Panc1 (cell line): ENCODE measurements around the gene RNF6. TPM values are rescaled to one million over a fixed set of nuclear protein-coding genes. Genes with fewer than 3 reads are reported as not detected.

Source experiments
- ATAC-seq: fragments of 200-7000 bp; cut with Tn5 transposase; 2 replicates; pipeline ENCODE4 v1.9.1; 2020; ENCODE audit warnings: mild to moderate bottlenecking, moderate library complexity
- BruUV-seq: library from RNA; stranded (reverse); fragments of 400-500 nt; replicated peaks from 2 replicates; lab custom pipeline; 2021; lab: Mats Ljungman, UMichigan
- CTCF ChIA-PET: fragments of 300-600 bp; sonication (Branson Sonifier 250); formaldehyde crosslinking; loops from one replicate; lab custom pipeline; 2022; ENCODE audit warnings: antibody characterized with exemption; lab: Charles Lee
- POLR2A ChIA-PET: fragments of 300-600 bp; sonication (Branson Sonifier 250); formaldehyde crosslinking; loops from one replicate; lab custom pipeline; 2022; ENCODE audit warnings: antibody characterized with exemption; lab: Charles Lee
- DNase-seq: peaks from one replicate; pipeline ENCODE4 v3.0.0-alpha.2; 2010; ENCODE audit warnings: low read depth, low spot score
- H3K27ac ChIP-seq: 2 replicates; pipeline ENCODE4 v1.5.1; 2011; ENCODE audit warnings: mild to moderate bottlenecking, low read length, inconsistent platforms
- H3K27me3 ChIP-seq: fragments of 200-500 bp; sonication (Bioruptor generic); 2 replicates; pipeline ENCODE4 v1.6.0; 2014; ENCODE audit warnings: low read length, inconsistent platforms; ENCODE audit not compliant: control insufficient read depth, insufficient read depth
- H3K36me3 ChIP-seq: fragments of 200-500 bp; sonication (Bioruptor generic); 2 replicates; pipeline ENCODE4 v1.5.1; 2014; ENCODE audit warnings: inconsistent platforms, mild to moderate bottlenecking, low read length, moderate library complexity; ENCODE audit not compliant: control insufficient read depth, insufficient read depth
- H3K4me1 ChIP-seq: 2 replicates; pipeline ENCODE4 v1.5.1; 2011; ENCODE audit warnings: inconsistent platforms, mild to moderate bottlenecking, low read length, moderate library complexity; ENCODE audit not compliant: control insufficient read depth, insufficient read depth
- H3K4me3 ChIP-seq, 2 experiments: 2 replicates each; pipeline ENCODE4 v1.5.1; 2011 to 2012; ENCODE audit warnings: low read depth in 2 of 2, low read length in 2 of 2, mild to moderate bottlenecking in 2 of 2, inconsistent platforms in 1 of 2, moderate library complexity in 1 of 2
- H3K9me3 ChIP-seq: fragments of 200-500 bp; sonication (Bioruptor generic); 2 replicates; pipeline ENCODE4 v1.5.1; 2014; ENCODE audit warnings: low read depth, mild to moderate bottlenecking, inconsistent platforms, low read length, moderate library complexity; ENCODE audit not compliant: control insufficient read depth, insufficient read depth
- POLR2AphosphoS5 ChIP-seq: IDR thresholded peaks from 2 replicates; pipeline ENCODE4 v1.6.1; 2012; ENCODE audit warnings: mild to moderate bottlenecking, low read depth, low read length, moderate library complexity
- SIN3A ChIP-seq: IDR thresholded peaks from 2 replicates; pipeline ENCODE4 v1.6.1; 2012; ENCODE audit warnings: low read depth, mild to moderate bottlenecking, low read length, moderate library complexity, borderline replicate concordance; ENCODE audit not compliant: insufficient read depth
- TCF7L2 ChIP-seq: IDR thresholded peaks from 2 replicates; pipeline ENCODE4 v1.6.1; 2011; ENCODE audit warnings: mild to moderate bottlenecking, low read depth, low read length, inconsistent platforms
- in situ Hi-C: cut with HindIII; loops from 2 replicates; pipeline ENCODE4 v1.10.0; 2016; ENCODE audit warnings: low sequenced_read_pairs, low pct_unique_long_range_greater_than_20kb
- intact Hi-C: fragments of 100-400 bp; cut with micrococcal nuclease; formaldehyde crosslinking; loops from one replicate; pipeline ENCODE4 v1.10.0; 2022; ENCODE audit not compliant: unreplicated experiment
- total RNA-seq: library from RNA; stranded (reverse); gene quantifications from one replicate; pipeline ENCODE4 v1.2.1, GENCODE V29; 2021; ENCODE audit not compliant: unreplicated experiment
- TF ChIP-seq, protein P1 (sequence below): fragments of 450-650 bp; IDR thresholded peaks from 2 replicates; pipeline ENCODE4 v1.5.1; 2017; ENCODE audit warnings: mild to moderate bottlenecking
- TF ChIP-seq, protein P2 (sequence below), 2 experiments: IDR thresholded peaks; 2 replicates each; pipeline ENCODE4 v1.6.1; 2011 to 2012; ENCODE audit warnings: low read depth in 2 of 2, control low read depth in 1 of 2, low read length in 1 of 2, mild to moderate bottlenecking in 1 of 2, moderate library complexity in 1 of 2; ENCODE audit not compliant: insufficient read depth in 1 of 2

RNF6 gene
- total RNA-seq, 1 experiment from 2014 or later, result 38.0 TPM

DNA sequence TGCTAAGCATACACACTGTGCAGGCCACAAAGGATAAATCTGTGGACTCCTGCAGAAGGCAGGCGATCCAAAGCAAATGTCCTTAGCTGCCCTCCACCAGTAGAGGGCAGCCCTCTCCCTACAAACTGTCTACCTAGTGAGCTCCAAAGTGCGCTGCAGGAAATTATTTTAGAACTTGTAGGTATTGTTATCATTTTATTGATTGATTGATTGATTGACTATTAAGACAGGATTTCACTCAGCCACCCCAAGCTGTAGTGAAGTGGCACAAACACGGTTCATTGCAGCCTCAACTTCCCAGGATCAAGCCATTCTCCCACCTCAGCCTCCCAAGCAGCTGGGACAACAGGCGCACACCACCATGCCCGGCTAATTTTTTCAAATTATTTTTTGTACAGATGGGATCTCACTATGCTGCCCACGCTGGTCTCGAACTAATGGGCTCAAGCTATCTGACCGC lies 37.3 kb downstream of the RNF6 start:
- no peaks in the 10 kb centered on the region for H3K9me3 ChIP-seq
- no peak overlapping the region for H3K27ac ChIP-seq
- peak; percentile 77 for ATAC-seq
- in situ Hi-C loops, result no loop called here
- no peak overlapping the region for H3K4me3 ChIP-seq
- POLR2A ChIA-PET, result no interaction called here
- peak; percentile 38 for DNase-seq
- H3K36me3 ChIP-seq, result no peaks in the 10 kb centered on the region
- CTCF ChIA-PET, result interaction anchor here (0.7 to 2.7 kb wide), 4 partner anchors 311 to 514 kb away, joined by 3 to 23 read pairs (median 10); no protein-coding TSS in a partner anchor
- BruUV-seq, result no TSS peak
- TF ChIP-seq, protein P1, sequence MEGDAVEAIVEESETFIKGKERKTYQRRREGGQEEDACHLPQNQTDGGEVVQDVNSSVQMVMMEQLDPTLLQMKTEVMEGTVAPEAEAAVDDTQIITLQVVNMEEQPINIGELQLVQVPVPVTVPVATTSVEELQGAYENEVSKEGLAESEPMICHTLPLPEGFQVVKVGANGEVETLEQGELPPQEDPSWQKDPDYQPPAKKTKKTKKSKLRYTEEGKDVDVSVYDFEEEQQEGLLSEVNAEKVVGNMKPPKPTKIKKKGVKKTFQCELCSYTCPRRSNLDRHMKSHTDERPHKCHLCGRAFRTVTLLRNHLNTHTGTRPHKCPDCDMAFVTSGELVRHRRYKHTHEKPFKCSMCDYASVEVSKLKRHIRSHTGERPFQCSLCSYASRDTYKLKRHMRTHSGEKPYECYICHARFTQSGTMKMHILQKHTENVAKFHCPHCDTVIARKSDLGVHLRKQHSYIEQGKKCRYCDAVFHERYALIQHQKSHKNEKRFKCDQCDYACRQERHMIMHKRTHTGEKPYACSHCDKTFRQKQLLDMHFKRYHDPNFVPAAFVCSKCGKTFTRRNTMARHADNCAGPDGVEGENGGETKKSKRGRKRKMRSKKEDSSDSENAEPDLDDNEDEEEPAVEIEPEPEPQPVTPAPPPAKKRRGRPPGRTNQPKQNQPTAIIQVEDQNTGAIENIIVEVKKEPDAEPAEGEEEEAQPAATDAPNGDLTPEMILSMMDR, result peak; percentile 87
- TF ChIP-seq, protein P2, sequence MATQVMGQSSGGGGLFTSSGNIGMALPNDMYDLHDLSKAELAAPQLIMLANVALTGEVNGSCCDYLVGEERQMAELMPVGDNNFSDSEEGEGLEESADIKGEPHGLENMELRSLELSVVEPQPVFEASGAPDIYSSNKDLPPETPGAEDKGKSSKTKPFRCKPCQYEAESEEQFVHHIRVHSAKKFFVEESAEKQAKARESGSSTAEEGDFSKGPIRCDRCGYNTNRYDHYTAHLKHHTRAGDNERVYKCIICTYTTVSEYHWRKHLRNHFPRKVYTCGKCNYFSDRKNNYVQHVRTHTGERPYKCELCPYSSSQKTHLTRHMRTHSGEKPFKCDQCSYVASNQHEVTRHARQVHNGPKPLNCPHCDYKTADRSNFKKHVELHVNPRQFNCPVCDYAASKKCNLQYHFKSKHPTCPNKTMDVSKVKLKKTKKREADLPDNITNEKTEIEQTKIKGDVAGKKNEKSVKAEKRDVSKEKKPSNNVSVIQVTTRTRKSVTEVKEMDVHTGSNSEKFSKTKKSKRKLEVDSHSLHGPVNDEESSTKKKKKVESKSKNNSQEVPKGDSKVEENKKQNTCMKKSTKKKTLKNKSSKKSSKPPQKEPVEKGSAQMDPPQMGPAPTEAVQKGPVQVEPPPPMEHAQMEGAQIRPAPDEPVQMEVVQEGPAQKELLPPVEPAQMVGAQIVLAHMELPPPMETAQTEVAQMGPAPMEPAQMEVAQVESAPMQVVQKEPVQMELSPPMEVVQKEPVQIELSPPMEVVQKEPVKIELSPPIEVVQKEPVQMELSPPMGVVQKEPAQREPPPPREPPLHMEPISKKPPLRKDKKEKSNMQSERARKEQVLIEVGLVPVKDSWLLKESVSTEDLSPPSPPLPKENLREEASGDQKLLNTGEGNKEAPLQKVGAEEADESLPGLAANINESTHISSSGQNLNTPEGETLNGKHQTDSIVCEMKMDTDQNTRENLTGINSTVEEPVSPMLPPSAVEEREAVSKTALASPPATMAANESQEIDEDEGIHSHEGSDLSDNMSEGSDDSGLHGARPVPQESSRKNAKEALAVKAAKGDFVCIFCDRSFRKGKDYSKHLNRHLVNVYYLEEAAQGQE (IDR thresholded peaks at IDR 0.05; ENCODE audit: insufficient read depth in 1 of 2, low read depth in 2 of 2, low read length in 1 of 2), result no peak
- H3K27me3 ChIP-seq, result no peaks in the 10 kb centered on the region
- intact Hi-C loops, result loop anchor here (5.0 kb wide), 1 partner anchor 512 kb away; no protein-coding TSS in a partner anchor
- no peaks in the 10 kb centered on the region for H3K4me1 ChIP-seq

DNA sequence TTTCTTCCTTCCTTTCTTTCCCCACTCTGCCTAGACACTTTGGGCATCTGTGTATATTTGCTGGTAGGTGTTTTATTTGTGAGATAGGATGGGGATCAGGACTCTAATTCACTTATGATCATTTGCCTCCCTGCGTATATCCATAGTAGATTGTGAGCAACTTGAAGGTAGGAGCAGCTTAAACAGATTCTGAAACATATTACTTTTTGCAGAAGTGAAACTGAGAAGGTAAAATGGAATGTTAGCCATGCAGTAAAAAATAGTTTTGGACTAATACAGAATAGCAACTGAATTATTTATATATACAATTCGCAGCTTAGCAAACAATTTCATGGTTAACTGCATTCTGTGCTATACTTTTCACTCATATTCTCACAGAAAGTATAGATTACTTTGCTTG lies 38.7 kb downstream of the RNF6 start:
- Histone ChIP-seq H3K27me3 (no peaks in the 10 kb centered on the region), H3K36me3 (no peaks in the 10 kb centered on the region), H3K9me3 (no peaks in the 10 kb centered on the region), H3K4me3 (no peak overlapping the region), H3K4me1 (no peaks in the 10 kb centered on the region), H3K27ac (no peak overlapping the region)
- no peak for TF ChIP-seq SIN3A
- TF ChIP-seq, protein P2 (IDR thresholded peaks at IDR 0.05; ENCODE audit: insufficient read depth in 1 of 2, low read depth in 2 of 2, low read length in 1 of 2), result no peak
- TF ChIP-seq, protein P1, result no peak
- no peak for TF ChIP-seq TCF7L2
- no peak for TF ChIP-seq POLR2AphosphoS5
- CTCF ChIA-PET, result interaction anchor here (2.2 kb wide), 1 partner anchor 313 kb away, joined by 17 read pairs; no protein-coding TSS in a partner anchor
- no TSS peak for BruUV-seq
- DNase-seq (no peak), ATAC-seq (no peak)
- intact Hi-C loops (loop anchor here (5.0 kb wide), 1 partner anchor 514 kb away; no protein-coding TSS in a partner anchor), in situ Hi-C loops (no loop called here)
- POLR2A ChIA-PET, result no interaction called here
